Neural cell (in vitro differentiated cells): ENCODE measurements around the gene PLCB1. TPM values are rescaled to one million over a fixed set of nuclear protein-coding genes. Genes with fewer than 3 reads are reported as not detected.

Experiments used
- H2AFZ ChIP-seq: fragments of 200-600, 300-800 bp; sonication (generic), shearing (Covaris generic); 2 replicates; pipeline ENCODE4 v1.6.0; 2014; ENCODE audit warnings: low read depth, mild to moderate bottlenecking, antibody characterized with exemption, low read length, moderate library complexity
- H3F3A ChIP-seq: fragments of 200-600 bp; shearing (Covaris generic); 2 replicates; pipeline ENCODE4 v1.6.1; 2016; ENCODE audit warnings: mild to moderate bottlenecking, moderate library complexity, mixed read lengths, antibody characterized with exemption, low read length; ENCODE audit not compliant: insufficient read depth, poor library complexity, severe bottlenecking
- H3K27ac ChIP-seq: fragments of 200-600, 300-800 bp; sonication (generic), shearing (Covaris generic); 2 replicates; pipeline ENCODE4 v1.5.1; 2014; ENCODE audit warnings: mild to moderate bottlenecking, low read length, moderate library complexity
- H3K27me3 ChIP-seq: fragments of 300-800, 200-600 bp; sonication (generic), shearing (Covaris generic); 2 replicates; pipeline ENCODE4 v1.6.0; 2014; ENCODE audit warnings: mild to moderate bottlenecking, low read depth, low read length, moderate library complexity; ENCODE audit not compliant: insufficient read depth
- H3K36me3 ChIP-seq: fragments of 300-800, 200-600 bp; sonication (generic), shearing (Covaris generic); 2 replicates; pipeline ENCODE4 v1.5.1; 2014; ENCODE audit warnings: mild to moderate bottlenecking, antibody characterized with exemption, low read length, moderate library complexity; ENCODE audit not compliant: insufficient read depth
- H3K4me2 ChIP-seq: fragments of 300-800, 200-600 bp; sonication (generic), shearing (Covaris generic); 2 replicates; pipeline ENCODE4 v1.6.0; 2014; ENCODE audit warnings: mild to moderate bottlenecking, low read length
- H3K4me3 ChIP-seq: fragments of 300-800, 200-600 bp; sonication (generic), shearing (Covaris generic); 2 replicates; pipeline ENCODE4 v1.5.1; 2014; ENCODE audit warnings: mild to moderate bottlenecking, low read length, moderate library complexity
- H3K79me2 ChIP-seq: fragments of 200-600 bp; shearing (Covaris generic); replicated peaks from 2 replicates; pipeline ENCODE4 v1.6.0; 2014; ENCODE audit warnings: mild to moderate bottlenecking, low read length, moderate library complexity; ENCODE audit not compliant: insufficient read depth
- H3K9ac ChIP-seq: fragments of 300-800, 200-600 bp; sonication (generic), shearing (Covaris generic); 2 replicates; pipeline ENCODE4 v1.6.1; 2016; ENCODE audit warnings: mild to moderate bottlenecking, low read length, mixed read lengths
- H3K9me2 ChIP-seq: fragments of 200-600 bp; shearing (Covaris generic); 2 replicates; pipeline ENCODE4 v1.6.1; 2016; ENCODE audit warnings: mild to moderate bottlenecking, low read length, mixed read lengths; ENCODE audit not compliant: insufficient read depth
- H3K9me3 ChIP-seq: fragments of 200-600, 300-800 bp; sonication (generic), shearing (Covaris generic); 2 replicates; pipeline ENCODE4 v1.6.1; 2016; ENCODE audit warnings: mild to moderate bottlenecking, mixed run types, low read length, moderate library complexity, mixed read lengths
- H4K20me1 ChIP-seq: fragments of 200-600 bp; shearing (Covaris generic); 2 replicates; pipeline ENCODE4 v1.6.1; 2016; ENCODE audit warnings: mild to moderate bottlenecking, mixed run types; ENCODE audit not compliant: insufficient read depth
- EP300 ChIP-seq: fragments of 450-650 bp; conservative IDR thresholded peaks from 2 replicates; pipeline ENCODE4 v1.6.1; 2014; ENCODE audit warnings: antibody characterized with exemption, mild to moderate bottlenecking, moderate library complexity; ENCODE audit not compliant: poor library complexity, severe bottlenecking
- EZH2 ChIP-seq: fragments of 200-600, 300-800 bp; shearing (Covaris generic), sonication (generic); IDR thresholded peaks from 2 replicates; pipeline ENCODE4 v1.6.1; 2014; ENCODE audit warnings: antibody characterized with exemption, low read length, borderline replicate concordance, mild to moderate bottlenecking; ENCODE audit not compliant: insufficient read depth, poor library complexity, severe bottlenecking
- MXI1 ChIP-seq: fragments of 450-650 bp; conservative IDR thresholded peaks from 2 replicates; pipeline ENCODE4 v1.6.1; 2014; ENCODE audit warnings: antibody characterized with exemption, mild to moderate bottlenecking; ENCODE audit not compliant: poor library complexity, severe bottlenecking
- POLR2AphosphoS5 ChIP-seq: IDR thresholded peaks from 2 replicates; pipeline ENCODE4 v1.6.1; 2012
- RAD21 ChIP-seq: fragments of 450-650 bp; conservative IDR thresholded peaks from 2 replicates; pipeline ENCODE4 v1.6.1; 2014; ENCODE audit warnings: antibody characterized with exemption, mild to moderate bottlenecking, moderate library complexity
- SMC3 ChIP-seq: fragments of 450-650 bp; conservative IDR thresholded peaks from 2 replicates; pipeline ENCODE4 v1.6.1; 2014; ENCODE audit warnings: antibody characterized with exemption, mild to moderate bottlenecking, moderate library complexity; ENCODE audit not compliant: poor library complexity
- TAF1 ChIP-seq: IDR thresholded peaks from 2 replicates; pipeline ENCODE4 v1.6.1; 2012; ENCODE audit warnings: low read depth
- polyA plus RNA-seq: library from polyadenylated mRNA; depleted of rRNA; stranded (reverse); fragments of >200 nt; gene quantifications from 2 replicates; pipeline ENCODE4 v1.2.3, GENCODE V29; 2014
- TF ChIP-seq, protein P1 (sequence below): IDR thresholded peaks from 2 replicates; pipeline ENCODE4 v1.6.1; 2012; ENCODE audit warnings: borderline replicate concordance
- TF ChIP-seq, protein P2 (sequence below): fragments of 450-650 bp; IDR thresholded peaks from 2 replicates; pipeline ENCODE4 v1.5.1; 2014; ENCODE audit warnings: antibody characterized with exemption, mild to moderate bottlenecking, moderate library complexity; ENCODE audit not compliant: poor library complexity, severe bottlenecking

PLCB1 gene
- polyA plus RNA-seq, 1 donor from 2014 or later: 11.4 TPM

- Histone ChIP-seq H3K4me2 (no peak overlapping the region), H2AFZ (no peak overlapping the region), H3K9ac (no peak overlapping the region), H3K4me3 (no peak overlapping the region), H3K36me3 (no peaks in the 10 kb centered on the region), H3K27me3 (no peaks in the 10 kb centered on the region), H3F3A (no peaks in the 10 kb centered on the region), H3K9me3 (no peaks in the 10 kb centered on the region), H4K20me1 (no peaks in the 10 kb centered on the region), H3K9me2 (no peaks in the 10 kb centered on the region), H3K79me2 (no peaks in the 10 kb centered on the region), H3K27ac (no peak overlapping the region)
- no peak for TF ChIP-seq TAF1
- TF ChIP-seq EP300: no peak
- TF ChIP-seq, protein P1, sequence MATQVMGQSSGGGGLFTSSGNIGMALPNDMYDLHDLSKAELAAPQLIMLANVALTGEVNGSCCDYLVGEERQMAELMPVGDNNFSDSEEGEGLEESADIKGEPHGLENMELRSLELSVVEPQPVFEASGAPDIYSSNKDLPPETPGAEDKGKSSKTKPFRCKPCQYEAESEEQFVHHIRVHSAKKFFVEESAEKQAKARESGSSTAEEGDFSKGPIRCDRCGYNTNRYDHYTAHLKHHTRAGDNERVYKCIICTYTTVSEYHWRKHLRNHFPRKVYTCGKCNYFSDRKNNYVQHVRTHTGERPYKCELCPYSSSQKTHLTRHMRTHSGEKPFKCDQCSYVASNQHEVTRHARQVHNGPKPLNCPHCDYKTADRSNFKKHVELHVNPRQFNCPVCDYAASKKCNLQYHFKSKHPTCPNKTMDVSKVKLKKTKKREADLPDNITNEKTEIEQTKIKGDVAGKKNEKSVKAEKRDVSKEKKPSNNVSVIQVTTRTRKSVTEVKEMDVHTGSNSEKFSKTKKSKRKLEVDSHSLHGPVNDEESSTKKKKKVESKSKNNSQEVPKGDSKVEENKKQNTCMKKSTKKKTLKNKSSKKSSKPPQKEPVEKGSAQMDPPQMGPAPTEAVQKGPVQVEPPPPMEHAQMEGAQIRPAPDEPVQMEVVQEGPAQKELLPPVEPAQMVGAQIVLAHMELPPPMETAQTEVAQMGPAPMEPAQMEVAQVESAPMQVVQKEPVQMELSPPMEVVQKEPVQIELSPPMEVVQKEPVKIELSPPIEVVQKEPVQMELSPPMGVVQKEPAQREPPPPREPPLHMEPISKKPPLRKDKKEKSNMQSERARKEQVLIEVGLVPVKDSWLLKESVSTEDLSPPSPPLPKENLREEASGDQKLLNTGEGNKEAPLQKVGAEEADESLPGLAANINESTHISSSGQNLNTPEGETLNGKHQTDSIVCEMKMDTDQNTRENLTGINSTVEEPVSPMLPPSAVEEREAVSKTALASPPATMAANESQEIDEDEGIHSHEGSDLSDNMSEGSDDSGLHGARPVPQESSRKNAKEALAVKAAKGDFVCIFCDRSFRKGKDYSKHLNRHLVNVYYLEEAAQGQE: no peak
- no peak for TF ChIP-seq RAD21
- TF ChIP-seq EZH2: no peak
- TF ChIP-seq MXI1: no peak
- no peak for TF ChIP-seq SMC3
- TF ChIP-seq, protein P2, sequence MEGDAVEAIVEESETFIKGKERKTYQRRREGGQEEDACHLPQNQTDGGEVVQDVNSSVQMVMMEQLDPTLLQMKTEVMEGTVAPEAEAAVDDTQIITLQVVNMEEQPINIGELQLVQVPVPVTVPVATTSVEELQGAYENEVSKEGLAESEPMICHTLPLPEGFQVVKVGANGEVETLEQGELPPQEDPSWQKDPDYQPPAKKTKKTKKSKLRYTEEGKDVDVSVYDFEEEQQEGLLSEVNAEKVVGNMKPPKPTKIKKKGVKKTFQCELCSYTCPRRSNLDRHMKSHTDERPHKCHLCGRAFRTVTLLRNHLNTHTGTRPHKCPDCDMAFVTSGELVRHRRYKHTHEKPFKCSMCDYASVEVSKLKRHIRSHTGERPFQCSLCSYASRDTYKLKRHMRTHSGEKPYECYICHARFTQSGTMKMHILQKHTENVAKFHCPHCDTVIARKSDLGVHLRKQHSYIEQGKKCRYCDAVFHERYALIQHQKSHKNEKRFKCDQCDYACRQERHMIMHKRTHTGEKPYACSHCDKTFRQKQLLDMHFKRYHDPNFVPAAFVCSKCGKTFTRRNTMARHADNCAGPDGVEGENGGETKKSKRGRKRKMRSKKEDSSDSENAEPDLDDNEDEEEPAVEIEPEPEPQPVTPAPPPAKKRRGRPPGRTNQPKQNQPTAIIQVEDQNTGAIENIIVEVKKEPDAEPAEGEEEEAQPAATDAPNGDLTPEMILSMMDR: no peak
- no peak for TF ChIP-seq POLR2AphosphoS5
Measured at GRCh38 chr20:8454137-8454712, 322.2 kb downstream of the PLCB1 start.

GRCh38 chr20:8456765-8457164, 324.7 kb downstream of the PLCB1 start:
- Histone ChIP-seq H2AFZ (no peak overlapping the region), H3K9me2 (no peaks in the 10 kb centered on the region), H3K27ac (no peak overlapping the region), H3K79me2 (no peaks in the 10 kb centered on the region), H3K27me3 (no peaks in the 10 kb centered on the region), H3K4me3 (no peak overlapping the region), H3K4me2 (no peak overlapping the region), H3K9ac (no peak overlapping the region), H4K20me1 (no peaks in the 10 kb centered on the region), H3K9me3 (no peaks in the 10 kb centered on the region), H3K36me3 (no peaks in the 10 kb centered on the region), H3F3A (no peaks in the 10 kb centered on the region)
- TF ChIP-seq MXI1: no peak
- no peak for TF ChIP-seq EZH2
- TF ChIP-seq RAD21: no peak

DNA sequence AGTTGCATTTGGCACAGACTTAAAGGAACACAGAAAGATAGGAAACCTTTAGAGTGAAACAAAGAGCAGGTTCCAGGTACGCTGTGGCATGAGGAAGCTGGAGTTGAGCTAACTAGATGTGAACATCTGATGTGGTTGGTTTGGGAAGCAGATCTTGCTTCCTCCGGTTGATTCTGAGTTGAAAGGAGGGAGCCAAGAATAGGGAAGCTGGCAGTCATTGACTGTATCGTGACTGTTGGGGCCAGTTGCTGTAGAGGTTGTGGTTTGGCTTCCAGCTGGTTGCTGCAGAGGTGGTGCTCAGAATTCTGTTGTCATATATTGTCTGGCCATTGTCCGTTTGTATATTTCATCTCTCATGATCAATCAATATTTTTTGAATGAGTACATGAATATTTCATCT, 325.9 kb downstream of the PLCB1 start:
- Histone ChIP-seq H3K79me2 (no peaks in the 10 kb centered on the region), H3K27me3 (no peaks in the 10 kb centered on the region), H2AFZ (no peak overlapping the region), H3K4me2 (no peak overlapping the region), H3K9me2 (no peaks in the 10 kb centered on the region), H3K9me3 (no peaks in the 10 kb centered on the region), H3K27ac (no peak overlapping the region), H3K4me3 (no peak overlapping the region), H4K20me1 (no peaks in the 10 kb centered on the region), H3K36me3 (no peaks in the 10 kb centered on the region), H3F3A (no peaks in the 10 kb centered on the region), H3K9ac (no peak overlapping the region)
- TF ChIP-seq, protein P2: no peak
- TF ChIP-seq, protein P1: no peak
- TF ChIP-seq RAD21: no peak
- TF ChIP-seq POLR2AphosphoS5: no peak
- no peak for TF ChIP-seq EP300
